ENCODE data around the gene ATP13A4.

DNA sequence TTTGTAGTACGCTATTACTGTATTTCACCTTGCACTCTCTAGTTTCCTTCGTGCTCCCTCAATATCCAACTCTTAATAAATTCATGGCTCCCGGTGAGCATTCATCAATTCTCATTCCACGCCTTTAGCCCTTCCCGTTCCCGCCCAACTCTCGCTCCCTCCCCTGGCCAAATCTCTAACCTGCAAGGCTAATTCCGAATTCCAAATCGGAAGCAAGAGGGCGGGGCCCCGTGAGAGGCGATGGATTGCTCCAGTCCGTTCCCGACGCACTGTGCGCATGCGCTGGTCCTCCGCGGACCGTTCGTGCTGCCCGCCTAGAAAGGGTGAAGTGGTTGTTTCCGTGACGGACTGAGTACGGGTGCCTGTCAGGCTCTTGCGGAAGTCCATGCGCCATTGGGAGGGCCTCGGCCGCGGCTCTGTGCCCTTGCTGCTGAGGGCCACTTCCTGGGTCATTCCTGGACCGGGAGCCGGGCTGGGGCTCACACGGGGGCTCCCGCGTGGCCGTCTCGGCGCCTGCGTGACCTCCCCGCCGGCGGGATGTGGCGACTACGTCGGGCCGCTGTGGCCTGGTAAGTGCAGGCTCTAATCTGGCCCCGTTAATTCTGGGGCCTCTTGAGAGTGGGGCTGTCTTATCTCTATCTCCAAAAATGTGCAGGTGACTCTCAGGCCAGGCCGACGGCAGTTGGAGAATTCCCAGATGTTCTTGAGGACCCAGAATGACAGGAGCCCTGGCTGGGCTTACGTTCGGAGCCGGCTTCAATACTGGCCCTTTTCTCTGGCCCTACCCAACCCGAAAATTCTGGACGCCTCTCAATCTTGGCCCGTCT lies 38.4 kb upstream of the ATP13A4 start, which contains the start of gene OPA1:
- TF ChIP-seq, protein P1, sequence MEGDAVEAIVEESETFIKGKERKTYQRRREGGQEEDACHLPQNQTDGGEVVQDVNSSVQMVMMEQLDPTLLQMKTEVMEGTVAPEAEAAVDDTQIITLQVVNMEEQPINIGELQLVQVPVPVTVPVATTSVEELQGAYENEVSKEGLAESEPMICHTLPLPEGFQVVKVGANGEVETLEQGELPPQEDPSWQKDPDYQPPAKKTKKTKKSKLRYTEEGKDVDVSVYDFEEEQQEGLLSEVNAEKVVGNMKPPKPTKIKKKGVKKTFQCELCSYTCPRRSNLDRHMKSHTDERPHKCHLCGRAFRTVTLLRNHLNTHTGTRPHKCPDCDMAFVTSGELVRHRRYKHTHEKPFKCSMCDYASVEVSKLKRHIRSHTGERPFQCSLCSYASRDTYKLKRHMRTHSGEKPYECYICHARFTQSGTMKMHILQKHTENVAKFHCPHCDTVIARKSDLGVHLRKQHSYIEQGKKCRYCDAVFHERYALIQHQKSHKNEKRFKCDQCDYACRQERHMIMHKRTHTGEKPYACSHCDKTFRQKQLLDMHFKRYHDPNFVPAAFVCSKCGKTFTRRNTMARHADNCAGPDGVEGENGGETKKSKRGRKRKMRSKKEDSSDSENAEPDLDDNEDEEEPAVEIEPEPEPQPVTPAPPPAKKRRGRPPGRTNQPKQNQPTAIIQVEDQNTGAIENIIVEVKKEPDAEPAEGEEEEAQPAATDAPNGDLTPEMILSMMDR (IDR thresholded peaks at IDR 0.05): peak; percentile 16 to 48 (median 35)
- TF ChIP-seq POLR2A (IDR thresholded peaks at IDR 0.05): peak in 1 of 2 donors; percentile 69

All from uterus (tissue), 2 donors.